Thoracic aorta (tissue), 2 donors: Measurements from ENCODE around the gene IGFLR1. TPM values are rescaled to one million over a fixed set of nuclear protein-coding genes. Genes with fewer than 3 reads are reported as not detected.

ENCODE experiments used
- ATAC-seq: fragments of 150-250 bp; one replicate; pipeline ENCODE4 v1.8.0; 2017; ENCODE audit warnings: low read depth; ENCODE audit not compliant: insufficient number of reproducible peaks, low FRiP score
- DNase-seq: peaks from one replicate; pipeline ENCODE4 v3.0.0-alpha.2; 2020; ENCODE audit warnings: low spot score
- H3K27ac ChIP-seq, 2 donors: fragments of 200-600 bp; sonication (generic); 1 replicate in 1 of 2; 2 replicates in 1 of 2; pipeline ENCODE4 v1.5.1; 2016; ENCODE audit warnings: mild to moderate bottlenecking in 2 of 2, moderate library complexity in 2 of 2
- H3K27me3 ChIP-seq: fragments of 200-600 bp; sonication (generic); replicated peaks from 2 replicates; pipeline ENCODE4 v1.6.0; 2016; ENCODE audit warnings: mild to moderate bottlenecking; ENCODE audit not compliant: insufficient read depth
- H3K36me3 ChIP-seq: fragments of 200-600 bp; sonication (generic); one replicate; pipeline ENCODE4 v1.5.1; 2016
- H3K4me1 ChIP-seq, 2 donors: fragments of 200-600 bp; sonication (generic); 1 replicate in 1 of 2; 2 replicates in 1 of 2; pipeline versions ENCODE4 v1.5.1 to v1.6.0; 2016; ENCODE audit warnings: low read depth in 2 of 2, mild to moderate bottlenecking in 1 of 2; ENCODE audit not compliant: control insufficient read depth in 1 of 2
- H3K4me3 ChIP-seq: fragments of 200-600 bp; sonication (generic); 2 replicates; pipeline ENCODE4 v1.5.1; 2016; ENCODE audit warnings: mild to moderate bottlenecking
- H3K9me3 ChIP-seq: fragments of 200-600 bp; sonication (generic); 2 replicates; pipeline ENCODE4 v1.5.1; 2016
- total RNA-seq, 2 donors: library from RNA; depleted of rRNA; stranded (reverse); fragments of >200 nt; gene quantifications; one replicate each; pipeline versions ENCODE4 v1.1.0 to v1.2.3, GENCODE V29; 2016
- TF ChIP-seq, protein P1 (sequence below): fragments of 200-600 bp; sonication (generic); IDR thresholded peaks from one replicate; pipeline ENCODE4 v1.5.1; 2019; ENCODE audit warnings: antibody characterized with exemption

IGFLR1 gene
- total RNA-seq, 2 donors from 2014 or later = 6.9 to 13.1 TPM

DNA sequence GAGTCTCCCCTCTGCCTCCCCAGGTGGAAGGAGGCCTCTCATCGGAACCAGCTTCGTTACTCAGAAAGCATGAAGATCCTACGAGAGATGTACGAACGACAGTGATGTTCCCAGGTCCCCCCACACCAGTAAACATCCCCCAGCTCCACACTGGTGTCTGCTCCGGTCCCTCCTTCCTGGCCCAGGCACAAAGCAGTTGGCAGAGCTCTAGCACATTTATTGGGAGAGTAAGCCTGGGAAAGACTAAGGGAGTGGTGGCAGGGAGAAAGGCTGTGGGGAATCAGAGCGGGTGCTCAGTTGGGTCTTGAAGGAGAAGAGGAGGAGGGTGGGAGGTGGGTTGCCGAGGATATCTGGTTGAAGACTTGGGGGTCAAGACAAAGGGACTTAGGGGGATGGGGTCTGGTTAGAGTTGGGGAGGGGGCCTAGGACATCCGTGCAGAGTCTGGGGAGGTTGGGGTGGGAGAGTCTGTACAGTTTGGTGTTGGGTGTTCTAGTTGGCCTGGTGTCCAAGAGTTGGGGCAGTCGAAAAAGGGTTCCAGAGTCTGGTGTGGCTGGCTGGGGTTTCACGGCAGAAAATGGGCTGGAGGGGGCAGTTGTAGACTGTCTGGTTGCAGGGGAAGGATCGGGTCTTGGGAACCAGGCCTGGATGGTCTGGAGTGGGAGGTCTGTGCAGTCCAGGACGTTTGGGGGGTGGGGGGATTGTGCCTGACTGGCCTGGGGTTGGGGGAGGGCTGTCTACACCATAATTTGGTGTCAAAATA lies 12.3 kb upstream of the IGFLR1 start:
- DNase-seq = no peak

DNA sequence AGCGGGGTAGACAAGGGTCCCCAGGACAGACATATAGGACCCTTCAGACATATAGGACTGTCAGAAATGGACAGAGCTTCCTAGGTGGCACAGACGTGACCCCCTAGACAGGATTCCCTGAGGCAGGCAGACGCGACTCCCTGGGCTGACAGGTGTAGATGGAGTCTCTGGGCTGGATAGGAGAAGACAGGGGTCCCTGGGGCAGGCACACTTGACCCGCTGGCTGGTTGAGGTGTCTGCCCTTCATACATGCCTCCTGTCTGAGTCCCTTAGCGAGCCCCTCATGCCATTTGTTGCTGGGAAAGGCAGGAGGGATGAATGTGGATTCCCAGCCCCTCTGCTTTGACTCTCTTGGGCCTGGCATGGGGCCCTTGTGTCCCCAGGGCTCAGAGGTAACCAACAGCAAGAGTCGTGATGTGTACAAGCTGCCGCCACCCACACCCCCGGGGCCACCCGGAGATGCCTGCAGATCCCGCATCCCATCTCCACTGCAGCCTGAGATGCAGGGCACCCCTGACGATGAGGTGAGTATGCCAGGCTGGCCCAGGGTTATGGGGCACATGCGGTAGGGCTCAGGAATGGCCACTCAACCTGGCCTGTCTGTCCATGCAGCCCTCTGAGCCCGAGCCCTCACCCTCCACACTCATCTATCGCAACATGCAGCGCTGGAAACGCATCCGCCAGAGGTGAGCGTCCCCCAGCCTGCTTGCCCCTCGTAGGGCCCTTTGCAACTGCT lies 11.6 kb upstream of the IGFLR1 start:
- TF ChIP-seq, protein P1, sequence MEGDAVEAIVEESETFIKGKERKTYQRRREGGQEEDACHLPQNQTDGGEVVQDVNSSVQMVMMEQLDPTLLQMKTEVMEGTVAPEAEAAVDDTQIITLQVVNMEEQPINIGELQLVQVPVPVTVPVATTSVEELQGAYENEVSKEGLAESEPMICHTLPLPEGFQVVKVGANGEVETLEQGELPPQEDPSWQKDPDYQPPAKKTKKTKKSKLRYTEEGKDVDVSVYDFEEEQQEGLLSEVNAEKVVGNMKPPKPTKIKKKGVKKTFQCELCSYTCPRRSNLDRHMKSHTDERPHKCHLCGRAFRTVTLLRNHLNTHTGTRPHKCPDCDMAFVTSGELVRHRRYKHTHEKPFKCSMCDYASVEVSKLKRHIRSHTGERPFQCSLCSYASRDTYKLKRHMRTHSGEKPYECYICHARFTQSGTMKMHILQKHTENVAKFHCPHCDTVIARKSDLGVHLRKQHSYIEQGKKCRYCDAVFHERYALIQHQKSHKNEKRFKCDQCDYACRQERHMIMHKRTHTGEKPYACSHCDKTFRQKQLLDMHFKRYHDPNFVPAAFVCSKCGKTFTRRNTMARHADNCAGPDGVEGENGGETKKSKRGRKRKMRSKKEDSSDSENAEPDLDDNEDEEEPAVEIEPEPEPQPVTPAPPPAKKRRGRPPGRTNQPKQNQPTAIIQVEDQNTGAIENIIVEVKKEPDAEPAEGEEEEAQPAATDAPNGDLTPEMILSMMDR = no peak
- H3K36me3 ChIP-seq = peaks cover 19% of the 10 kb centered on the region
- peak overlapping the region in 1 of 2 donors; percentile 98 for H3K27ac ChIP-seq
- no peaks in the 10 kb centered on the region for H3K9me3 ChIP-seq
- DNase-seq = no peak
- H3K27me3 ChIP-seq = no peaks in the 10 kb centered on the region
- H3K4me3 ChIP-seq = no peak overlapping the region
- ATAC-seq = no peak
- peaks cover 19 to 53% of the 10 kb centered on the region in 2 donors for H3K4me1 ChIP-seq

More for the DNA sequence above, 12.3 kb upstream of the IGFLR1 start:
- peak overlapping the region; percentile 98 to 99 for H3K27ac ChIP-seq
- no peaks in the 10 kb centered on the region for H3K27me3 ChIP-seq
- peaks cover 15 to 53% of the 10 kb centered on the region in 2 donors for H3K4me1 ChIP-seq
- TF ChIP-seq, protein P1 = no peak
- H3K9me3 ChIP-seq = no peaks in the 10 kb centered on the region
- peaks cover 19% of the 10 kb centered on the region for H3K36me3 ChIP-seq
- no peak for ATAC-seq
- H3K4me3 ChIP-seq = peak overlapping the region; percentile 77

DNA sequence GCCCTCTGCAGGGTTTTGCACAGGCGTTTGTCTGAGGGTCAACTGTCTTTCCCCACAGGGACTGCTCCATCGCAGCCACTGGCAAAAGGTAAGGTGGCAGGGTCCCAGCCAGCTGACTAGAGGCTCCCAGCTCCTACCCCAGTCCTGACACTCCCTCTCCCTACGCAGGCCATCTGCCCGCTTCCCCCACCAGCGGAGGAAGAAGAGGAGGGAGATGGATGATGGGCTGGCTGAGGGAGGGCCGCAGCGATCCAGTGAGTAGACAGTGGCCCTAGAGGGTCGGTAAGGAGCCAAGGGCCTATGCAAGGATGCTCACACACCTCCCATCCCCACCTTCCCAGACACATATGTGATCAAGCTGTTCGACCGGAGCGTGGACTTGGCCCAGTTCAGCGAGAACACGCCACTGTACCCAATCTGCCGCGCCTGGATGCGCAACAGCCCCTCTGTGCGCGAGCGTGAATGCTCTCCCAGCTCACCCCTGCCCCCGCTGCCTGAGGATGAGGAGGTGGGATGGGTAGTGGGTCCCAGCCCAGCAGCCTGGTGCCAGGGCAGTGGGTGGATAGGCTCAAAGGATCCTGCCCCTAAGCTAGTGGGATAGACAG lies 10.6 kb upstream of the IGFLR1 start:
- Histone ChIP-seq H3K36me3 (peaks cover 19% of the 10 kb centered on the region), H3K9me3 (no peaks in the 10 kb centered on the region), H3K4me1 (peaks cover 17 to 51% of the 10 kb centered on the region in 2 donors), H3K27me3 (no peaks in the 10 kb centered on the region), H3K4me3 (no peak overlapping the region), H3K27ac (no peak overlapping the region)
- ATAC-seq (no peak), DNase-seq (no peak)
- TF ChIP-seq, protein P1 = no peak

DNA sequence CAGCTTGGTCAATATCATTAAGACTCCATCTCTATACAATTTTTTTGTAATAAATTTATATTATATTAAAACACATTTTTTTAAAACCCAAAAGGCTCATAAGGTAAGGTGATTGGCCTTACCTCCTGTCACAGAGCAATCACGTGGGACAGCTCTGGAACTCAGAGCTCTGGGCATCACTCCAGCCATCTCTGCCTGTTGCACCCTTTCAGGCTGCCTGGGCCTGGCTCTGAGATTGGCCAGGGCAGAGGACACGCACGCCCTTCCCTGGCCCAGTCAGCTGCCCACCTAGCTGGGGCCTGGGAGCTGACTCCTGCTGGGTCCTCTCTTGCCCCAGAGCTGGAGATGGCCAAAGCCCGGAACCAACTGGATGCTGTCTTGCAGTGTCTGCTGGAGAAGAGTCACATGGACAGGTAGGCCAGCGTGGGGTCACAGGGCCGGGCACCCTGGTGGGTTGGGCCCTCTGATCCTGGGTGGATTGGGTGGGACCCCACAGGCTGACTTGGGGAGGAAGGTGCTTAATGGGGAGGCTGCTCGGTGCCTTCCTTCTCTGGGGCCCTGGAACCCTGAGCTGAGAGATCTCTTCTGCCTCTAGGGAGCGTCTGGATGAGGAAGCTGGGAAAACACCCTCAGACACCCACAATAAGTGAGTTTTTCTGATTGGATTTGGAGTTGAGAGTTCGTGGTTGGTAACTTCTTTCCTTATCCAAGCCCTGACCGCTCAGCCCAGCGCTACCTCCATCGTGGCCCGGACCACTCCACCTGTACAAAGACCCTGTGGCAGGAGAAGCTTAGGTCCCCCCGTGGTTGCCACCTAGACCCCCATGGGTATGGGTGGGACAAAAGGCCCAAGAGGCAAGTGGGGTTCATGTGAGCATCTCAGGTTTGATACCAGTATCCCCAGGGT lies 9.8 kb upstream of the IGFLR1 start:
- DNase-seq (no peak), ATAC-seq (no peak)
- H3K27ac ChIP-seq = no peak overlapping the region
- peaks cover 21 to 51% of the 10 kb centered on the region in 2 donors for H3K4me1 ChIP-seq
- no peaks in the 10 kb centered on the region for H3K9me3 ChIP-seq
- no peak overlapping the region for H3K4me3 ChIP-seq
- no peaks in the 10 kb centered on the region for H3K27me3 ChIP-seq
- H3K36me3 ChIP-seq = peaks cover 19% of the 10 kb centered on the region
- TF ChIP-seq, protein P1 = no peak
